ENCODE results near the gene ASCL5.

ASCL5 gene

DNA sequence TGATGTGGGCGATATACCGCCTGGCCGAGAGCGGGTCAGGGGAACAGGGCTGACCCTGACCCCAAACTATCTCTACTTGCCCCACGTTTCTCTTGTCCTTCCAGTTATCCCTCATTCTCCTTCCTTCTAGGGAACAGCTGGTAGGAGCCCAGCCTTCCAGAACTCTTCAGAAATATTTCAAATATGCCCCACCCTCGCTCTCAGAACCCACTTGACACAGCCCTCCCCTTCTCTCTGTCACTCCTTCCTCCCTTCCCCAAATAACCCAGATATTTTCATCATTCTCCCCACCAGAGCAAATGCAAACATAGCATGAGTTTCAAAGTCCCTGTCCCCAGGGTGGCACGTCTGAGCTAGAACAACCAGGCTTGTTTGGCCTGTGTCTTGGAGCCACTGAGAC lies 15.8 kb downstream of the ASCL5 start:
- DNase-seq (ENCODE audit: low read depth in 2 of 2) = no peak

GRCh38 chr1:201110616-201111015 lies 16.4 kb downstream of the ASCL5 start:
- DNase-seq (ENCODE audit: low read depth in 2 of 2) = no peak

DNA sequence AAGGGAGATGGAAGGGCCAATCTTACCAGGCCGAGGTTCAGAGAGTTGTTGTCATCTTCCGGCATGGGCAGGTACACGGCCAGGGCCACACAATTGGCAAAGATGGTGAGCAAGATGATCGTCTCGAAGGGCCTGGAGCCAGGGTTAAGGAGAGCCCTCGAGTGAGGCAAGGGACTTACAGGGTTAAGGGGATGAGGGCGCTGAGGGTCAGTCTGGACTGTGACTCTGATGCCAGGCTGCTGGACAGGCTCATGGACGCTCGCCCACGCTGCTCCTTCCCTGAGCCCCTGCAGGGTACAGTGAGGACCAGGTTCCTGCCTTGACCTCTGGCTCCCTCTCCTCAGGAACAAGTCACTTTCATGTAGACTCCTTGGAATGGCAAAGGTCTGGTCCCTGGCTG lies 16.8 kb downstream of the ASCL5 start:
- no peak for DNase-seq (ENCODE audit: low read depth in 2 of 2)

DNA sequence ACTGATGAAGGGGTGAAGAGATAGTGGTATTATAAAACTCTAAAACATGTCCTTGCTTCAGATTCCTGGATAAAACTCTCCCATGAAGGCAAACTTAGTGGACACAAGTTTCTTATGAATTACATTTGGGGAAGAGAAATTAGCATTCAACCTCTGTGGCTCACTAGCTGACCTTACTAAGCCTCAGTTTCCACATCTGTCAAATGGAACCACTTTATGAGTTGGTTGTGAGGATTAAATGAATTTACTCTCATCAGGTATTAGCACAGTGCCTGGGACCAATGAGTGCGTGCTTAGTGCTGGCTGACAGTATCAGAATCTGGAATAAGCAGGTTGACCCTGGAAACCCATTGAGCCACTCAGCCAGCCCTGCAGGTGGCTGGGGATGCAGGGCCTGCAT lies 17.3 kb downstream of the ASCL5 start:
- no peak for DNase-seq (ENCODE audit: low read depth in 2 of 2)

GRCh38 chr1:201108614-201109013 lies 18.4 kb downstream of the ASCL5 start:
- no peak for DNase-seq (ENCODE audit: low read depth in 2 of 2)

- DNase-seq (ENCODE audit: low read depth in 2 of 2) = no peak
Measured at GRCh38 chr1:201105688-201106087, 21.3 kb downstream of the ASCL5 start.

DNA sequence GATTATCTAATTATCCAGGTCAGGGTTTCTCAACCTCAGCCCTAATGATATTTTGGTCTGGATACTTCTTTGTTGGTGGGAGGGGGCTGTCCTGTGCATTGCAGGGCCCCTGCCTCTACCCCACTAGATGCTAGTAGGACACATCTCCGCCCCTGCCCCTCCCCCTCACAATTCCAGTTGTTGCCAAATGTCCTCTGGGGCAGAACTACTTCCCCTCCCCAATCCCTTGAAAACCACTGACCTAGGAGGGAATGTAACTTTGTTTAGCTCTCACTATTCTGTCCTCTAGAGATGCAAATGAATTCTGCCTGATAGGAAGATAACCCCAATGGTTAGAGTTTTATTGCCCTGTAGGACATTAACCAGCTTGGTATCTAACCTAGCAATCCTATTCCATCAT lies 22.8 kb downstream of the ASCL5 start:
- DNase-seq (ENCODE audit: low read depth in 2 of 2) = no peak

DNA sequence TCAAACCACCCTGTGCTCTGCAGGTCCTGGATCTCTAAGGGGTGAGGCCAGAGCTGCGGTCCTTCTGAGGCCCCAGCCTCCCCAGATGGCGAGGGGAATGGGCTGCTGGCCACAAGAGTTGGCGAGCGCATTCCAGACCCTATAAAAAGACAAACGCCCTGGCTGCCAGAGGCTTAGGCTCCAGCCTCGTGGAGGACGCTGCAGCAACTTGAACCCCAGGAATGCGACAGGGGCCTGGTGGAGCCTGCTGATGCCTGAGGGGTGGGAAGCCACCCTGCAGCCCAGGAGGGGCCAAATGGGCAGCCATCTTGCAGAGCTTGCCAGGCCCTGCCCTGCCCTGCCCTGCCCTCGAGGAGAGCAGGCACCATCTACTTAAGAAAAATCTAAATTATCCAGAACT lies 23.3 kb downstream of the ASCL5 start:
- DNase-seq (ENCODE audit: low read depth in 2 of 2) = no peak

- DNase-seq (ENCODE audit: low read depth in 2 of 2) = no peak
Measured at GRCh38 chr1:201100169-201100930, 26.6 kb downstream of the ASCL5 start.

GRCh38 chr1:201098992-201099677 lies 27.8 kb downstream of the ASCL5 start:
- DNase-seq (ENCODE audit: low read depth in 2 of 2) = no peak

DNA sequence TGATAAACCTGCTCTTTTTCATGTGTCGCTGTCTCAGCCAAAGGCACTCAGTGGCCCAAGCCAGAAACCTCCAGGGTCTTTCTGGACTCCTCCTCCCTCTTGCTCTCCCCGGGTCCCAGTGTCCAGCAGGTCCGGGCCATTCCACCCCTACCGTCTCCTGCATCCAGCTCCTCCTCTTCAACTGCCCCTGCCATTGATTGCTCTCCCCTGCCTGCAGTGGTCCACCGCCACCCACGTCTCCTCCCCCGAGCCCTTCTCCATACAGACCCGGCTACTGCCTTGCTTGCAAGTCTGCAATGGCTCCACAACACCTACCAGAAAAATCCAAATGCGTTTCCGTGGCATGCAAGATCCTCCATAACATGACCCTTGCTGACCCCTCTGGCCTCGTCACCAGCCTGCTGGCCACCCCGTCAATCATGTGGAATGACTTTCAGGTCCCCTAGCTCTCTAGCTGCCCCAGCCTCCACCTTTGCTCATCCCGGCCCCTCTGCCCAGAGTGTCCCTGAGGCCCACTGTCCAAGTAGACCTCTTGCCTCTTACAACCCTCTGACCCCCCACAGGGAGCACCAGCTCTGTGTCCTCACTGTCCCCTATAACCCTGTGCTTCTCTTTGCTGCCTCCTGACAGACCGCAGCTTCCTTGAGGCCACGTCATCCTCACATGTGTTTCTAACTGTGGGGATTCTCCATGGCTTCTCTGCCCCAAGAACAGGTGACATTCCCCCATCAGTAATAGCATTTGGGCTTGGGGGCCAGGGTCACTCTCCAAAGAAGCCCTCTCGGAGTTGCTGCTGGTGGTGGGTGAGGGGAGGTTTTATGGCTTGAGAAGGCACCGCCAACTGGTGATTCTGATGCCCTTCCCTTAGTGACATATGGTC lies 29.8 kb downstream of the ASCL5 start:
- no peak for DNase-seq (ENCODE audit: low read depth in 2 of 2)

DNA sequence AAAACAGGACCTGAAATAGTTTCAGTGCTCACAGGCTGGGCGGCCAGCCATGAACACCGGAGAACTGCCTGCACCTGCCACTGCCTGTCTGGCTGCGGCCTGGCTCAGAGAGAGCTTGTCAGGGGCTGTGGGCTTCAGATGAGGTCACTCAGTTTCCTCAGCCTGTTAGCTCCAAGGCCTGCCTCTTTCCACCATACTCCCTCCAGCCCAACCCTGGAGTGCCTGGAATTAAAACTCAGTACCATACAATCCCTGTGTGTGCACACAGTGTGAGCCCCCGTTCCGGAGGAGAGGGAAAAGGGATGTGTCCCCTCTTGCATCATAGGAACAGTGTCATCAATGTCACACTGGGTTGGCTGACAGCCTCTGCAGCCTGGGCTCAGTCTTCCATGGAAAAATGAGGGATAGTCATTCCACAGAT lies 30.9 kb downstream of the ASCL5 start:
- no peak for DNase-seq (ENCODE audit: low read depth in 2 of 2)

DNA sequence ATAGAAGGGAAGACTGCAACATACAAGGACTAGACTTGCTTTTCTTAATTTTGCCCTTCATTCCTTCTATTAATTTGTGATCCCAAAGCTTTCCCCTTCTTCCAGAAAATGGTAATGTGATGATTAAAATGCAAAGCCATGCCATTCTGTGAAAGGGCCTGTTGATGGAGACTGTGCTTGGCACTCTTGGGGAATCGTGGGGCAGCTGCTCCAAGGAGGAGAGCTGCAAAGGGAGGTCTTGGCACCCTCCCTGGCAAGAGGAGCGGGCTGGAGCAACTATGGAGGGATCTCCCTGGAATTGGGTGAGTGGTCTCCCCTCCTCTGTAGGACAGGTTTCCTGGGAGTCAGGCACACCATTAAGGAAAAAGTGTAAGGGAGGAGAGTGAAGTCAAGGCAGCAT lies 31.4 kb downstream of the ASCL5 start:
- no peak for DNase-seq (ENCODE audit: low read depth in 2 of 2)

GRCh38 chr1:201094832-201095231 lies 32.2 kb downstream of the ASCL5 start:
- no peak for DNase-seq (ENCODE audit: low read depth in 2 of 2)

DNA sequence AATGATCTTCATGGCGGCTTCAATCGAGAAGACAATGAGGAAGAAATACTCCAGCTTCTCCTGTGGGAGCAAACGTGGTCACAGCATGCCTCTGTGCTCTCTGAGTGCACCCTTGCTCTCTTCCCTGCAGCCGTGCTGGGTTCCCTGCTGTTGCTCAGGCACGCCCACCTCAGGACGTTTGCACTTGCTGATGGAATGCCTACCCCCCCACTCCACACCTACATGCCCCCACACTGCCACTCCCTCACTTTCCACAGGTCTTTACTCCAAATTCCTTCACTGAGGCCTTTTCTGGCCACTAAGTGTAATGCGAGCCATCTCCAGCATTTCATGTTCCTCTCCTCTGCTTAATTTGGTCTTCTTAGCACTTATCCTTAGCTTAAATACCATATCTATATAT lies 33.0 kb downstream of the ASCL5 start:
- DNase-seq (ENCODE audit: low read depth in 2 of 2) = no peak

DNA sequence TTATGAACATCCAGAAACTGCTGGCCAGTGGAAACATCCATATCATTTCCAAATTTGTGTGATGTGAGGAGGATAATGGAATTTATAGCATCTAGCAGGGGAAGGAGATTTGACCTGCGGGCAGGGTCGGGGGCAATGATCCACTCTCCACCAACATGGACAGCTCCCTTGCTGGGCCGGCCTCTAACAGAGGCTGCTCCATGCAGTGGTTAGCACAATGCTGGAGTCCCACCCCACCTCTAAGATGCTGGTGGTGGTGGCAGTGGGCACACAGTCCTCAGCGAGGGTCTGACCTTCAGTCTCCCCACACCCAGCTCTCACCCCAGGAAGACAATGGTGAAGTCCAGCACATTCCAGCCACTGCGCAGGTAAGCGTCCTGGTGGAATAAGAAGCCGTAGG lies 33.4 kb downstream of the ASCL5 start:
- no peak for DNase-seq (ENCODE audit: low read depth in 2 of 2)

GRCh38 chr1:201092738-201093137 lies 34.2 kb downstream of the ASCL5 start:
- DNase-seq (ENCODE audit: low read depth in 2 of 2) = no peak

DNA sequence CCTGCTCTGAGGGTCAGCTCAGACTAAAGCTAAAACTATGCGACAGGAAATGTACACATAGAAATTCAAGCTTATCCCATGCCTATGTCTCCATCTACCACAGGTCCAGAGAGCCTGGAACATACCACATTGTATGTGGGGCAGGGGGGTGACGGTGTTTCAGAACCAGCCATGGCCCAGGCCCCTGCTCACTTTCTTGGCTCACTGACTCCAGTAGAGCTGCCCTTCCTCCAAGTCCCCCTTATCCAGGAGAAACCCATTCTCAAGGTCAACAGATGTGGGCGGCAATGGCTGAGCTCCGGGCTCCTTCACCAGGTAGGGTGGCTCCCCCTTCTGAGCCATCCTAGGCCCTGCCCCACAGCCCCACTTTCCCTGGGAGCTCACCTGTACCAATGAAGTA lies 35.7 kb downstream of the ASCL5 start:
- no peak for DNase-seq (ENCODE audit: low read depth in 2 of 2)

- DNase-seq (ENCODE audit: low read depth in 2 of 2) = peak in 1 of 2 experiments; percentile 14
Measured at GRCh38 chr1:201090541-201090940, 36.4 kb downstream of the ASCL5 start.

- no peak for DNase-seq (ENCODE audit: low read depth in 2 of 2)
Measured at GRCh38 chr1:201089596-201089995, 37.4 kb downstream of the ASCL5 start.

DNA sequence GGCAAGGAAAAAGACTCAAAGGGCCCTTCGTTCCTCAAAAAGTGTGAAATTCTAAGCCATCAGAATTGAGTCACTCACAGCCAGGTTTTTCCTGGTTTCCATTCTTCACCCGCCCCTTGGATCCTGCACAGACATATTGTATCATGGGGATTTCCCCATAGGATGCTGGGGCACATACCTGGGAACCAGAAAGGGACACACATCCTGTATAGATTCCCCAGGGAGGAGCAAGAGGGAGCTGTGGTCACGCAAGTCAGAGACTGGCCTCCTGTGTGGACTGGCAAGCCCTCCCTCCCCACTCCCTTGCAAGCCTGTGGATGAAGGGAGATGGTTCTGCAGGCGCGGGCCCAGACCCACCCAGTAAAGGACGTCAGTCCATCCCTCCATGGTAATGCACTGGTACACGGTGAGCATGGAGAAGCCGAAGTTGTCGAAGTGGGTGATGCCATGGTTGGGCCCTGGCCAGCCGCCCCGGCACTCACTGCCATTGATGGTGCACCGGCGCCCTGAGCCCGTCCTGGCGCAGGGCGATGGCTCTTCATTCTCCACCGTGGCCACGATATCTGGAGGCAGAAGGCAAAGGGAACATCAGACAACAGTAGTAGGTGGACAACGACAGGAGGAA lies 38.0 kb downstream of the ASCL5 start:
- no peak for DNase-seq (ENCODE audit: low read depth in 2 of 2)

GRCh38 chr1:201088395-201088794 lies 38.6 kb downstream of the ASCL5 start:
- DNase-seq (ENCODE audit: low read depth in 2 of 2) = no peak
